ENCODE measurements around the gene MAL. TPM values are rescaled to one million over a fixed set of nuclear protein-coding genes. Genes with fewer than 3 reads are reported as not detected.

Gene MAL
- total RNA-seq, 1 donor from 2014 or later = 250 TPM

DNA sequence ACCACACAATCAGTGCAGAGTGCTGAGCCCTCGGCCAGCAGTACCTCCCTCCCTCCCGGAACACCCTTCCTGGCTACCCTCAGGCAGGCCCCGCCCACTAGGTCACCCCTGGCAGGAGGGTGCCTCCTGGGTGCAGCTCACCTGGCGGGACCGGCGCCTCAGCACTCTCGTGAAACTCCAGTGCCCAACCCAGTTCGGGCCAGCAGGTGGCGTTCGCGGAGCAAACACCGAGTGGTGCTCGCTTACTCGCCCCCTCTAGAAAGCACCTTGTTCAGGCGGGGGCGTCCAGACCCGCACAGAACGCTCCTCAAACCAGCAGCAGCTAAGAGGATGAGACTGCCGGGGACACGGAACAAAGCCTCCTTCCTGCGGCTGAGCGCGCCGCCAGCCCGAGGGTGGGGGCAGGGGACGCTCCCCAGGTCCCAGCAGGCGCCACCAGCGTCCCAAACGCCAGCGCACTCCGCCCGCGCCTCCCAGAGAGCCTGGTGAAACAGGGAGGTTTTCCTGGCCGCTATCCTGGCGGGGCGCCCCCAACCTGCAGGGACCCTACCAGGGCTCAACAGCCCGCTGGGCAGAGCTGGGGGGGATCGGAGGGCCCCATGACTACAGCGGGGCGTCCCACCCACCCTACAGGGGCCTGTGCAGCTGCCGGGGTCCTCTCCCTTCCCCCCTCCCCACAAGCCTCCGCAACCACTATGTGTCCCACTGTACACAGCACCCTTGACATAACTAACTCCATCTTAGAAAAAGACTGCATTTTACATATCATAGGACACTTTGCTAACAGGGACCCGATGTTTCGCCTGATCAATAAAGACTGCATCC lies 51.4 kb downstream of the MAL start:
- H3K4me3 Mint-ChIP-seq = peak overlapping the region; percentile 81
- peak overlapping the region; percentile 39 for H3K27ac Mint-ChIP-seq
- no peaks in the 10 kb centered on the region for H3K36me3 Mint-ChIP-seq
- TF ChIP-seq, protein P1, sequence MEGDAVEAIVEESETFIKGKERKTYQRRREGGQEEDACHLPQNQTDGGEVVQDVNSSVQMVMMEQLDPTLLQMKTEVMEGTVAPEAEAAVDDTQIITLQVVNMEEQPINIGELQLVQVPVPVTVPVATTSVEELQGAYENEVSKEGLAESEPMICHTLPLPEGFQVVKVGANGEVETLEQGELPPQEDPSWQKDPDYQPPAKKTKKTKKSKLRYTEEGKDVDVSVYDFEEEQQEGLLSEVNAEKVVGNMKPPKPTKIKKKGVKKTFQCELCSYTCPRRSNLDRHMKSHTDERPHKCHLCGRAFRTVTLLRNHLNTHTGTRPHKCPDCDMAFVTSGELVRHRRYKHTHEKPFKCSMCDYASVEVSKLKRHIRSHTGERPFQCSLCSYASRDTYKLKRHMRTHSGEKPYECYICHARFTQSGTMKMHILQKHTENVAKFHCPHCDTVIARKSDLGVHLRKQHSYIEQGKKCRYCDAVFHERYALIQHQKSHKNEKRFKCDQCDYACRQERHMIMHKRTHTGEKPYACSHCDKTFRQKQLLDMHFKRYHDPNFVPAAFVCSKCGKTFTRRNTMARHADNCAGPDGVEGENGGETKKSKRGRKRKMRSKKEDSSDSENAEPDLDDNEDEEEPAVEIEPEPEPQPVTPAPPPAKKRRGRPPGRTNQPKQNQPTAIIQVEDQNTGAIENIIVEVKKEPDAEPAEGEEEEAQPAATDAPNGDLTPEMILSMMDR (conservative IDR thresholded peaks at IDR 0.05) = peak; percentile 94
- H3K9me3 Mint-ChIP-seq = no peaks in the 10 kb centered on the region
- peaks cover 17% of the 10 kb centered on the region for H3K27me3 Mint-ChIP-seq
- DNase-seq (ENCODE audit: extremely low spot score, unreplicated experiment) = peak; percentile 88
- H3K4me1 Mint-ChIP-seq (ENCODE audit: unreplicated experiment) = peaks cover 5% of the 10 kb centered on the region

- Mint-ChIP-seq H3K4me1 (ENCODE audit: unreplicated experiment) (peaks cover 5% of the 10 kb centered on the region), H3K4me3 (peak overlapping the region; percentile 81), H3K27ac (peak overlapping the region; percentile 39), H3K27me3 (peaks cover 17% of the 10 kb centered on the region), H3K36me3 (no peaks in the 10 kb centered on the region), H3K9me3 (no peaks in the 10 kb centered on the region)
- TF ChIP-seq, protein P1 (conservative IDR thresholded peaks at IDR 0.05) = no peak
- DNase-seq (ENCODE audit: extremely low spot score, unreplicated experiment) = no peak
These were observed 52.0 kb downstream of the MAL start for GRCh38 chr2:95077530-95077825.

GRCh38 chr2:95077861-95078603 lies 52.5 kb downstream of the MAL start:
- Mint-ChIP-seq H3K4me1 (ENCODE audit: unreplicated experiment) (peaks cover 5% of the 10 kb centered on the region), H3K36me3 (no peaks in the 10 kb centered on the region), H3K27me3 (peaks cover 17% of the 10 kb centered on the region), H3K4me3 (peak overlapping the region; percentile 81), H3K27ac (no peak overlapping the region), H3K9me3 (no peaks in the 10 kb centered on the region)
- no peak for DNase-seq (ENCODE audit: extremely low spot score, unreplicated experiment)
- TF ChIP-seq, protein P1 (conservative IDR thresholded peaks at IDR 0.05) = no peak

GRCh38 chr2:95079199-95079683 lies 53.7 kb downstream of the MAL start:
- Mint-ChIP-seq H3K36me3 (peaks cover 3% of the 10 kb centered on the region), H3K9me3 (peaks cover 3% of the 10 kb centered on the region), H3K27ac (no peak overlapping the region), H3K27me3 (peaks cover 17% of the 10 kb centered on the region), H3K4me3 (no peak overlapping the region), H3K4me1 (ENCODE audit: unreplicated experiment) (peaks cover 5% of the 10 kb centered on the region)
- no peak for DNase-seq (ENCODE audit: extremely low spot score, unreplicated experiment)
- TF ChIP-seq, protein P1 (conservative IDR thresholded peaks at IDR 0.05) = no peak

DNA sequence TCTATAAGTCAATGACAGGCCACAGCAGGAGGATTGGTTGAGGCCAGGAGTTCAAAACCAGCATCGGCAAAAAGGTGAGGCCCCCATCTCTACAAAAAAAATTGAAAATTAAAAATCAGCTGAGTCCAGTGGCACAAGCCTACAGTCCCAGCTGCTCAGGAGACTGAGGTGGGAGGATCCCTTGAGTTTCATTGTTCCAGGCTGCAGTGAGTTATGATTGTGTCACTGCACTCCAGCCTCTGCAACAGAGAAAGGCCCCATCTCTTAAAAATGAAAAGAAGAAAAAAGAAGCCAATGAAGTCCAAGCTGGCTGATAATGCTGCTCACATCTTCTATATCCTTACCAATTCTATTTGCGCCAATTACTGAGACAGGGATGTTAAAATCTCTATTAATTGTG lies 57.0 kb downstream of the MAL start:
- H3K36me3 Mint-ChIP-seq = peaks cover 25% of the 10 kb centered on the region
- TF ChIP-seq, protein P1 (conservative IDR thresholded peaks at IDR 0.05) = no peak
- DNase-seq (ENCODE audit: extremely low spot score, unreplicated experiment) = no peak
- peaks cover 4% of the 10 kb centered on the region for H3K9me3 Mint-ChIP-seq
- H3K4me3 Mint-ChIP-seq = no peak overlapping the region
- peaks cover 1% of the 10 kb centered on the region for H3K4me1 Mint-ChIP-seq (ENCODE audit: unreplicated experiment)
- H3K27me3 Mint-ChIP-seq = peaks cover 14% of the 10 kb centered on the region
- H3K27ac Mint-ChIP-seq = no peak overlapping the region

Data from type B pancreatic cell (in vitro differentiated cells).